Measurements from ENCODE around the gene VCAM1.

GRCh38 chr1:100752791-100753190 is 33.2 kb downstream of the VCAM1 start:
- TF ChIP-seq, protein P1, sequence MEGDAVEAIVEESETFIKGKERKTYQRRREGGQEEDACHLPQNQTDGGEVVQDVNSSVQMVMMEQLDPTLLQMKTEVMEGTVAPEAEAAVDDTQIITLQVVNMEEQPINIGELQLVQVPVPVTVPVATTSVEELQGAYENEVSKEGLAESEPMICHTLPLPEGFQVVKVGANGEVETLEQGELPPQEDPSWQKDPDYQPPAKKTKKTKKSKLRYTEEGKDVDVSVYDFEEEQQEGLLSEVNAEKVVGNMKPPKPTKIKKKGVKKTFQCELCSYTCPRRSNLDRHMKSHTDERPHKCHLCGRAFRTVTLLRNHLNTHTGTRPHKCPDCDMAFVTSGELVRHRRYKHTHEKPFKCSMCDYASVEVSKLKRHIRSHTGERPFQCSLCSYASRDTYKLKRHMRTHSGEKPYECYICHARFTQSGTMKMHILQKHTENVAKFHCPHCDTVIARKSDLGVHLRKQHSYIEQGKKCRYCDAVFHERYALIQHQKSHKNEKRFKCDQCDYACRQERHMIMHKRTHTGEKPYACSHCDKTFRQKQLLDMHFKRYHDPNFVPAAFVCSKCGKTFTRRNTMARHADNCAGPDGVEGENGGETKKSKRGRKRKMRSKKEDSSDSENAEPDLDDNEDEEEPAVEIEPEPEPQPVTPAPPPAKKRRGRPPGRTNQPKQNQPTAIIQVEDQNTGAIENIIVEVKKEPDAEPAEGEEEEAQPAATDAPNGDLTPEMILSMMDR (IDR thresholded peaks at IDR 0.05; ENCODE audit: insufficient read depth, low read length, poor library complexity, severe bottlenecking) = no peak
- no peak for TF ChIP-seq EZH2phosphoT487 (conservative IDR thresholded peaks at IDR 0.05; ENCODE audit: low read length)

Data from SU-DHL-6 (cell line).